SU-DHL-6 (cell line): Measurements from ENCODE around the gene DUOXA1.

Source experiments
- H2AFZ ChIP-seq: fragments of 200-600 bp; sonication (generic); 2 replicates; pipeline ENCODE4 v1.6.1; 2014; ENCODE audit warnings: low read depth, mild to moderate bottlenecking, moderate library complexity, mixed read lengths, antibody characterized with exemption, low read length; ENCODE audit not compliant: severe bottlenecking
- H3F3A ChIP-seq: fragments of 200-600 bp; shearing (Covaris generic); 2 replicates; pipeline ENCODE4 v1.6.0; 2016; ENCODE audit warnings: antibody characterized with exemption, mild to moderate bottlenecking; ENCODE audit not compliant: insufficient read depth
- H3K27ac ChIP-seq: fragments of 200-600 bp; sonication (generic); 2 replicates; pipeline ENCODE4 v1.5.1; 2016; ENCODE audit warnings: low read depth, mild to moderate bottlenecking, low read length, moderate library complexity, mixed read lengths
- H3K27me3 ChIP-seq: fragments of 200-600 bp; sonication (generic), shearing (Covaris generic); 2 replicates; pipeline ENCODE4 v1.6.0; 2014; ENCODE audit warnings: mild to moderate bottlenecking, low read length
- H3K36me3 ChIP-seq: fragments of 200-600 bp; sonication (generic); 2 replicates; pipeline ENCODE4 v1.6.1; 2014; ENCODE audit warnings: mild to moderate bottlenecking, low read length, mixed read lengths
- H3K4me2 ChIP-seq: fragments of 300-600, 200-600 bp; shearing (Covaris generic), sonication (generic); 2 replicates; pipeline ENCODE4 v1.6.0; 2014; ENCODE audit warnings: low read length, low read depth, mild to moderate bottlenecking; ENCODE audit not compliant: poor library complexity, severe bottlenecking
- H3K4me3 ChIP-seq: fragments of 200-600 bp; sonication (generic); 2 replicates; pipeline ENCODE4 v1.5.1; 2014; ENCODE audit warnings: antibody characterized with exemption, low read length, mild to moderate bottlenecking, mixed read lengths; ENCODE audit not compliant: insufficient read depth, poor library complexity, severe bottlenecking
- H3K79me2 ChIP-seq: fragments of 200-600 bp; sonication (generic); 2 replicates; pipeline ENCODE4 v1.6.1; 2014; ENCODE audit warnings: mild to moderate bottlenecking, low read length, moderate library complexity; ENCODE audit not compliant: insufficient read depth
- H3K9ac ChIP-seq: fragments of 200-600 bp; sonication (generic); 2 replicates; pipeline ENCODE4 v1.7.0; 2014; ENCODE audit warnings: mild to moderate bottlenecking, low read length
- H3K9me2 ChIP-seq: fragments of 200-600 bp; sonication (generic); replicated peaks from 2 replicates; pipeline ENCODE4 v1.6.1; 2014; ENCODE audit warnings: low read length; ENCODE audit not compliant: insufficient read depth
- H3K9me3 ChIP-seq: fragments of 200-600 bp; sonication (generic); 2 replicates; pipeline ENCODE4 v1.6.1; 2014; ENCODE audit warnings: low read length, mixed read lengths; ENCODE audit not compliant: insufficient read depth
- H4K20me1 ChIP-seq: fragments of 200-600 bp; sonication (generic); 2 replicates; pipeline ENCODE4 v1.6.1; 2014; ENCODE audit warnings: low read depth, mild to moderate bottlenecking, antibody characterized with exemption, low read length, moderate library complexity, mixed read lengths
- CTCF ChIP-seq: fragments of 200-600 bp; sonication (generic); IDR thresholded peaks from one replicate; pipeline ENCODE4 v1.5.1; 2017; ENCODE audit warnings: antibody characterized with exemption, mild to moderate bottlenecking, low read length, moderate library complexity; ENCODE audit not compliant: insufficient read depth, poor library complexity, severe bottlenecking
- EZH2phosphoT487 ChIP-seq: fragments of 200-600 bp; sonication (generic), shearing (Covaris generic); conservative IDR thresholded peaks from 2 replicates; pipeline ENCODE4 v1.6.1; 2018; ENCODE audit warnings: mild to moderate bottlenecking, antibody characterized with exemption, low read length, moderate library complexity, mixed read lengths

The DUOXA1 gene

DNA sequence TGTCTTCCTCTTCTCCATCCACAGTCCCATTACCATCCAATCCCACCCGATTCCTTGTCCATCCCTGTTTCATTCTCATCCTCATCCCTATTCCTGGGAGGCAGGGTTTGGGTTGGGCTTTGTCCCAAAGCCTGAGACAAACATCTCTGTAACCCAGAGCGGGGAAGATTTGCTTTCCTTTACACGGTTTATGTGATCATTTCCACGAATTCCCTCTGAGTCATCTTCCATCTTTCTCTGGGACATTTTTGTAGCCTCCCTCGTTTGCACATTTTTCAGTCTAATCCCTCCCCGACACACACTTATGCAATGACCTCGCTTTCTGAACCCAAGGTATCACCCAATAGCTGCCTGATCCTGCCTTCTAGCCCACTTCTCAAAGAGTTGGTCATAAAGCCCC, 38.5 kb downstream of the DUOXA1 start:
- H3K27ac ChIP-seq = no peak overlapping the region
- no peak overlapping the region for H3K9ac ChIP-seq

GRCh38 chr15:45089712-45090373, 39.8 kb downstream of the DUOXA1 start:
- H4K20me1 ChIP-seq = no peaks in the 10 kb centered on the region
- no peak overlapping the region for H3K9ac ChIP-seq
- H3K27ac ChIP-seq = no peak overlapping the region
- no peaks in the 10 kb centered on the region for H3K79me2 ChIP-seq
- H3K4me2 ChIP-seq = no peak overlapping the region
- no peaks in the 10 kb centered on the region for H3K9me2 ChIP-seq
- no peak overlapping the region for H3K4me3 ChIP-seq
- H3K27me3 ChIP-seq = no peaks in the 10 kb centered on the region
- no peaks in the 10 kb centered on the region for H3K36me3 ChIP-seq
- H3K9me3 ChIP-seq = no peaks in the 10 kb centered on the region
- TF ChIP-seq EZH2phosphoT487 (no peak), CTCF (no peak)
- no peak overlapping the region for H2AFZ ChIP-seq
- no peaks in the 10 kb centered on the region for H3F3A ChIP-seq

More for the DNA sequence above, 38.5 kb downstream of the DUOXA1 start:
- Histone ChIP-seq H3K9me2 (no peaks in the 10 kb centered on the region), H3K36me3 (no peaks in the 10 kb centered on the region), H3K4me3 (no peak overlapping the region), H3K79me2 (no peaks in the 10 kb centered on the region), H2AFZ (no peak overlapping the region), H3K4me2 (no peak overlapping the region), H3F3A (no peaks in the 10 kb centered on the region), H4K20me1 (no peaks in the 10 kb centered on the region), H3K9me3 (no peaks in the 10 kb centered on the region), H3K27me3 (no peaks in the 10 kb centered on the region)
- TF ChIP-seq EZH2phosphoT487 (no peak), CTCF (no peak)

GRCh38 chr15:45088801-45089711, 40.6 kb downstream of the DUOXA1 start:
- no peaks in the 10 kb centered on the region for H3F3A ChIP-seq
- no peaks in the 10 kb centered on the region for H3K9me2 ChIP-seq
- no peaks in the 10 kb centered on the region for H3K9me3 ChIP-seq
- no peaks in the 10 kb centered on the region for H3K36me3 ChIP-seq
- H2AFZ ChIP-seq = no peak overlapping the region
- H4K20me1 ChIP-seq = no peaks in the 10 kb centered on the region
- no peak overlapping the region for H3K27ac ChIP-seq
- TF ChIP-seq EZH2phosphoT487 = no peak
- no peak for TF ChIP-seq CTCF
- no peaks in the 10 kb centered on the region for H3K27me3 ChIP-seq
- no peak overlapping the region for H3K9ac ChIP-seq
- H3K4me3 ChIP-seq = no peak overlapping the region
- no peaks in the 10 kb centered on the region for H3K79me2 ChIP-seq
- H3K4me2 ChIP-seq = no peak overlapping the region
